C4-2B (cell line): ENCODE measurements around the gene RFTN1.

Experiments
- H3K27ac ChIP-seq: fragments of 450-650 bp; 2 replicates; pipeline ENCODE4 v1.5.1; 2017
- CTCF ChIP-seq: fragments of 450-650 bp; conservative IDR thresholded peaks from 2 replicates; pipeline ENCODE4 v1.5.1; 2017; ENCODE audit warnings: mild to moderate bottlenecking
- ZFX ChIP-seq: fragments of 450-650 bp; IDR thresholded peaks from 2 replicates; pipeline ENCODE4 v1.6.1; 2017

Gene RFTN1

DNA sequence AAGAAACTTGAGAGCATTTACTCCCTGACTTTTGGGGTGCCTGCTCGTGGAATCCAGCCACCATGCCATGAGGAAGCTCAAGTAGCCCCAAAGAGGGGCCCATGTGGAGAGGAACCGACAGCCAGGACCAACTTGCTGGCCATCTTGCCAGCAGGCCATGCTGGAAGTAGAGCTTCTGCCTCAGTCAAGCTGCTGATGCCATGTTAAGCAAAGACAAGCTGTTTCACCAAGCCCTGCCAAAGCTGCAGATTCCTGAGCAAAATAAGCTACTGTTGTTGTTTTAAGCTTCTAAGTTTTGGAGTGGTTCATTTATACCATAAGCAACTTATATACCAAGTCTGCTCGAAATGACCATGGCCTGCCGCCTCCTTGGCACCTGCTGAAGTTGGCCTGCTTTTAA lies 14.1 kb downstream of the RFTN1 start:
- TF ChIP-seq ZFX (no peak), CTCF (no peak)
- H3K27ac ChIP-seq = no peak overlapping the region

DNA sequence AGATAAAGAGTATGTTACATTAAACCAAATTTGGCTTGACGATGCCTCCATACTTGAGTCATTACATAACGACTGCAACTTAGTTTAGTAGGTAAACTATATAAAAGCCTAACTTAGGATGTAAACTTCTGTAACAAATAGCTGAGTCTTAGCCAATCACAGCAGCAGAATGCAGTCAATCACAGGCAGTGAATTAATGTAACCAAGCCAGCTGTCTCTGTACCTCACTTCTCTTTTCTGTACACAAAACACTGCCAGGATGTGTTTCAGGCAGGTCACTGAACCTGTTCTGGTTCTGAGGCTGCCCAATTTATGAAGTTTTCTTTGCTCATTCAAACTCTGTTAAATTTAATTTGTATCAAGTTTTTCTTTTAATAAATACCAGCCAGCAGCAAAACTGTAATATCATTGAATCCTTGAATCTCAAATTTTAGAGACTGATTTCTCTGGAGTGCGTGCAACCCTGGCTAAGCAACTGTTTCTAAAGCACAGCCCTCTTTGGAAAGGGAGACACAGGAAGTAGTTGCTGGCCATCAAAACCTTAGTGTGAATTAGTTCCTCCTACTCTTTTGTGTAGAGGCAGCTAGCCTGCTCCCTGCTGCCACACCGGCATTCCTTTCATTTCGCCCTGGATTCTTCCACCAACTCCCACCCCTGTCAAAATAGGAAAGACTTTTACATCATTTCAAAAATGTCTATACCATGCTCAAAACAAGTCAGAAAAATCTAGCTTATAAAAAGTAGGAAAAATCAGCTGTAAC lies 15.2 kb downstream of the RFTN1 start:
- TF ChIP-seq CTCF (no peak), ZFX (no peak)
- H3K27ac ChIP-seq = no peak overlapping the region

- H3K27ac ChIP-seq = no peak overlapping the region
Measured at GRCh38 chr3:16496408-16497222, 16.9 kb downstream of the RFTN1 start.

GRCh38 chr3:16496008-16496407 lies 17.5 kb downstream of the RFTN1 start:
- H3K27ac ChIP-seq = no peak overlapping the region
- TF ChIP-seq CTCF = no peak

More at GRCh38 chr3:16496408-16497222, 16.9 kb downstream of the RFTN1 start:
- TF ChIP-seq ZFX = no peak
- no peak for TF ChIP-seq CTCF

GRCh38 chr3:16494814-16495431 lies 18.6 kb downstream of the RFTN1 start:
- TF ChIP-seq ZFX (no peak), CTCF (no peak)
- H3K27ac ChIP-seq = no peak overlapping the region

- no peak overlapping the region for H3K27ac ChIP-seq
- TF ChIP-seq ZFX = no peak
- no peak for TF ChIP-seq CTCF
Measured at GRCh38 chr3:16494094-16494493, 19.4 kb downstream of the RFTN1 start.

GRCh38 chr3:16490062-16490619 lies 23.4 kb downstream of the RFTN1 start:
- peak overlapping the region; percentile 28 for H3K27ac ChIP-seq
- no peak for TF ChIP-seq CTCF
- no peak for TF ChIP-seq ZFX

DNA sequence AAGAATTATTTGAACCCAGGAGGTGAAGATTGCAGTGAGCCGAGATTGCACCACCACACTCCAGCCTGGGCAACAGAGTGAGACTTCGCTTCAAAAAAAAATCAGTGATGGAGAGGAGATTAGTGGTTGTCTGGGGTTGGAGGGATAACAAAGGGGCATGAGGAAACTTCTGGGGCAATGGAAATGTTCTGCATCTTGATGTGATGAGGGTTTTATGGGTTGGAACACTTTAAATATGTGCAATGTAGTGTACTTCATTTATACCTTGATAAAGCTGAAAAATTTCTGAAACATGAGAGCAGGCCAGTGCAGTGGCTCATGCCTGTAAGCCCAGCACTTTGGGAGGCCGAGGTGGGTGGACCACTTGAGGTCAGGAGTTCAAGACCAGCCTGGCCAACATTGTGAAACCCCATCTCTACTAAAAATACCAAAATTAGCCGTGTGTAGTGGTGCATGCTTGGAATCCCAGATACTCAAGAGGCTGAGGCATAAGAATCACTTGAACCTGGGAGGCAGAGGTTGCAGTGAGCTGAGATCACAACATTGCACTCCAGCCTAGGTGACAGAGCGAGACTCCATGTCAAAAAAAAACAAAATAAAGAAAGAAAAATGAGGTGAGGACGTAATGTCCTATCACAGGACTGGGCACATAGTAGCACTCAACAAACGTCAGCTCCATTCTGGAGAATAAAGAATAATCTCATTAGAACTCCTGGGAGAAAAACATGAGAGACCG lies 24.0 kb downstream of the RFTN1 start:
- H3K27ac ChIP-seq = peak overlapping the region; percentile 28
